Ishikawa (cell line): Measurements from ENCODE around the gene ETFBKMT.

Source experiments
- CEBPB ChIP-seq: IDR thresholded peaks from 2 replicates; pipeline ENCODE4 v1.6.1; 2012
- CREB1 ChIP-seq: IDR thresholded peaks from 2 replicates; pipeline ENCODE4 v1.6.1; 2012; ENCODE audit warnings: low read depth
- EP300 ChIP-seq: IDR thresholded peaks from 2 replicates; pipeline ENCODE4 v1.6.1; 2012; ENCODE audit warnings: borderline replicate concordance
- NFIC ChIP-seq: IDR thresholded peaks from 2 replicates; pipeline ENCODE4 v1.6.1; 2012
- TAF1 ChIP-seq: IDR thresholded peaks from 2 replicates; pipeline ENCODE4 v1.6.1; 2012; ENCODE audit warnings: low read depth, mild to moderate bottlenecking
- TEAD4 ChIP-seq: IDR thresholded peaks from 2 replicates; pipeline ENCODE4 v1.6.1; 2012
- ZBTB7A ChIP-seq: IDR thresholded peaks from 2 replicates; pipeline ENCODE4 v1.6.1; 2012; ENCODE audit warnings: low read depth
- TF ChIP-seq, protein P1 (sequence below): IDR thresholded peaks from 2 replicates; pipeline ENCODE4 v1.6.1; 2012; ENCODE audit warnings: low read depth, mild to moderate bottlenecking
- TF ChIP-seq, protein P2 (sequence below): IDR thresholded peaks from 2 replicates; pipeline ENCODE4 v1.6.1; 2012

DNA sequence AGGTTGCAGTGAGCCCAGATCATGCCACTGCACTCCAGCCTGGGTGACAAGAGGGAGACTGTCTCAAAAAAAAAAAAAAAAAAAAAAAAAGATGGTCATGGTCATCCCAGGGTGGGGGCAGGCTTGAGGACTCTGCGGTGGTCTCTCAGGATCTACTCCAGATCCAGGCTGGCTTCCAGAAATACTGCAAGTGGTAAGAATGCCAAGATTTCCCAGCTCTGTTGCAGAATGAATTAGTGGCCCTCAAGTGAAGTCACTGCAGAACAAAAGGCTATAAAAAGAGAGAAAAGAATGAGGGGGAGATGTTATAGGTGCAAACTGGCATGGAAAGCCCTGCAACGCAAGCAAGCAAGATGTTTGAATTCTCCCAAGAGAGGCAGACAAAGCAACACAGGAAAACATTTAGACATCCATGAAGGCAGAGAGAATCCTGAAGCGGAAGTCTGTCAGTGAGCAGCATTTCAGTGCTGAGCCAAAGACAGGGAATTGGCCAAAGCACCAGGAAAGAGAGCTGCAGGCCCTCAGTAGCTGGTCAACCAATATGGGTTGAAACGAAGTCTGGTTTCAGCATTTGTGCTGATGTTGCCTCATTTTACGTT lies 31.9 kb upstream of the ETFBKMT start:
- TF ChIP-seq EP300 = no peak
- no peak for TF ChIP-seq CEBPB
- TF ChIP-seq, protein P1, sequence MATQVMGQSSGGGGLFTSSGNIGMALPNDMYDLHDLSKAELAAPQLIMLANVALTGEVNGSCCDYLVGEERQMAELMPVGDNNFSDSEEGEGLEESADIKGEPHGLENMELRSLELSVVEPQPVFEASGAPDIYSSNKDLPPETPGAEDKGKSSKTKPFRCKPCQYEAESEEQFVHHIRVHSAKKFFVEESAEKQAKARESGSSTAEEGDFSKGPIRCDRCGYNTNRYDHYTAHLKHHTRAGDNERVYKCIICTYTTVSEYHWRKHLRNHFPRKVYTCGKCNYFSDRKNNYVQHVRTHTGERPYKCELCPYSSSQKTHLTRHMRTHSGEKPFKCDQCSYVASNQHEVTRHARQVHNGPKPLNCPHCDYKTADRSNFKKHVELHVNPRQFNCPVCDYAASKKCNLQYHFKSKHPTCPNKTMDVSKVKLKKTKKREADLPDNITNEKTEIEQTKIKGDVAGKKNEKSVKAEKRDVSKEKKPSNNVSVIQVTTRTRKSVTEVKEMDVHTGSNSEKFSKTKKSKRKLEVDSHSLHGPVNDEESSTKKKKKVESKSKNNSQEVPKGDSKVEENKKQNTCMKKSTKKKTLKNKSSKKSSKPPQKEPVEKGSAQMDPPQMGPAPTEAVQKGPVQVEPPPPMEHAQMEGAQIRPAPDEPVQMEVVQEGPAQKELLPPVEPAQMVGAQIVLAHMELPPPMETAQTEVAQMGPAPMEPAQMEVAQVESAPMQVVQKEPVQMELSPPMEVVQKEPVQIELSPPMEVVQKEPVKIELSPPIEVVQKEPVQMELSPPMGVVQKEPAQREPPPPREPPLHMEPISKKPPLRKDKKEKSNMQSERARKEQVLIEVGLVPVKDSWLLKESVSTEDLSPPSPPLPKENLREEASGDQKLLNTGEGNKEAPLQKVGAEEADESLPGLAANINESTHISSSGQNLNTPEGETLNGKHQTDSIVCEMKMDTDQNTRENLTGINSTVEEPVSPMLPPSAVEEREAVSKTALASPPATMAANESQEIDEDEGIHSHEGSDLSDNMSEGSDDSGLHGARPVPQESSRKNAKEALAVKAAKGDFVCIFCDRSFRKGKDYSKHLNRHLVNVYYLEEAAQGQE = no peak
- no peak for TF ChIP-seq TAF1
- no peak for TF ChIP-seq TEAD4
- TF ChIP-seq ZBTB7A = no peak
- TF ChIP-seq, protein P2, sequence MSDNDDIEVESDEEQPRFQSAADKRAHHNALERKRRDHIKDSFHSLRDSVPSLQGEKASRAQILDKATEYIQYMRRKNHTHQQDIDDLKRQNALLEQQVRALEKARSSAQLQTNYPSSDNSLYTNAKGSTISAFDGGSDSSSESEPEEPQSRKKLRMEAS = no peak
- TF ChIP-seq CREB1 = no peak
- TF ChIP-seq NFIC = no peak
